GM18861 (cell line): ENCODE data around the gene CAMK2D.

Experiments
- ATAC-seq: cut with Tn5 transposase; IDR thresholded peaks from one replicate; pipeline ENCODE4 v1.9.1; 2021; ENCODE audit not compliant: unreplicated experiment

The CAMK2D gene

GRCh38 chr4:113407409-113407808 lies 354.1 kb downstream of the CAMK2D start:
- ATAC-seq: no peak

GRCh38 chr4:113406723-113407016 lies 354.9 kb downstream of the CAMK2D start:
- no peak for ATAC-seq

DNA sequence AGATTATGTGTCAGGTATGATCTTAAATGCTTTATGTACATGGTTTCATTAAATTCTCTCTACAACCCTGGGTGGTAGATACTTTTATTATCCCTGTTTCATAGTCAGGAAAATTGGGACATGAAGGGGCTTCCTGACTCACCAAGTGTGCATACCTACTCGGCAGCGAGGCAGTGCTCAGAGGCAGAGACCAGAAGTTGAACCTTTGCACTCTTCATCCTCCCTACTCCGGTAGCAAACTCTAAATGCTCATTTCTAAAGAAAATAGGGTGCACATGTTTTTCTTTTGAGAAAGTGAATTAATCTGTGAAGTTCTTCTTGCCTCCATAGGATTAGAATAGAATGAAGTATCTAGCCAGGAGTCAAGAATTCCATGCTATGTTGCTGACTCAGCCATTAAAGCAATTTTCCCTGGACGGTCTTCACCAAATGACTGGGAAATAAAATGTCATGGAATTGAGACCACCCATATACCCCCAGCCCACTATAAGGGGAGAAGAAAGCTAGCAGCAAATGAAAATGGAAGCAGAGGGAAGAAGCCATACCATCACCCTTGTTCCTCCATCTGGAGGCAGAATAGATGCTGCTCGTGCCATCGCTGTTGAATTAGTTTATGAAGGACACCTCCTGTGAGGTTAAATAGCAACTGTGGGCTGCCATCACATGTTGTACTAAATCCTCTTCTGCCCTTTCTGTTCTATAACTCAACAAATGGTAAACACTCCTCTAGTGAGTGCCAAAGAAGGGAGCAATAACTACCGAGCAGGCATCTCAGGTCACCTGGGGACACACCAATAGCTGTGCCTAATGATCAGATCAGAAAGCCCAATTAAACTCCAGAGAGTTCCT lies 355.4 kb downstream of the CAMK2D start:
- ATAC-seq: no peak

GRCh38 chr4:113404841-113405240 lies 356.7 kb downstream of the CAMK2D start:
- ATAC-seq: no peak

DNA sequence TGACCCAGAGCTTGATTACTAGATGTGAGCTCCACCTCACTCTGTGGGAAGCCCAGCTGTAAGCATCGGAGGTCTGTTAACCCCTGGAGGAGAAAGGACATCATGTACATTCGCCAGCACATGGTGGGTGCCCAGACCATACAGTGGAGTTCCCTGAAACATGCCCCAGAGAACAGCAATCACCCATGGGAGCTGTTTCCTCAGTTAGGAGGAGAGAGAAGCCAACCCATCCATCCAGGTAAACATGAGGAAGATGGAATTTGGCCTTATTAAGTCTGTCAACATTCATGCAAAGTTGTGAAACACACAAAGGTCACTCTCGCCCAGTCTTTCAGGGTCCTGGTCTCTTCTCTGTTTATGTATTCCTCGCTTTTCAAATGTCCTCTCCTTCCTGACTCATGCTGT lies 357.4 kb downstream of the CAMK2D start:
- no peak for ATAC-seq
